GM12891 (cell line): ENCODE data around the gene SPEN.

ENCODE experiments used
- POLR2A ChIP-seq: IDR thresholded peaks from 2 replicates; pipeline ENCODE4 v1.6.1; 2011; ENCODE audit warnings: low read depth, low read length, control low read depth
- POLR2AphosphoS5 ChIP-seq: IDR thresholded peaks from 2 replicates; pipeline ENCODE4 v1.6.1; 2011; ENCODE audit warnings: low read depth, low read length, control low read depth
- POU2F2 ChIP-seq: IDR thresholded peaks from 2 replicates; pipeline ENCODE4 v1.6.1; 2011; ENCODE audit warnings: low read depth, mild to moderate bottlenecking, control low read depth, low read length, moderate library complexity
- TAF1 ChIP-seq: IDR thresholded peaks from 2 replicates; pipeline ENCODE4 v1.6.1; 2011; ENCODE audit warnings: low read depth, low read length, control low read depth

DNA sequence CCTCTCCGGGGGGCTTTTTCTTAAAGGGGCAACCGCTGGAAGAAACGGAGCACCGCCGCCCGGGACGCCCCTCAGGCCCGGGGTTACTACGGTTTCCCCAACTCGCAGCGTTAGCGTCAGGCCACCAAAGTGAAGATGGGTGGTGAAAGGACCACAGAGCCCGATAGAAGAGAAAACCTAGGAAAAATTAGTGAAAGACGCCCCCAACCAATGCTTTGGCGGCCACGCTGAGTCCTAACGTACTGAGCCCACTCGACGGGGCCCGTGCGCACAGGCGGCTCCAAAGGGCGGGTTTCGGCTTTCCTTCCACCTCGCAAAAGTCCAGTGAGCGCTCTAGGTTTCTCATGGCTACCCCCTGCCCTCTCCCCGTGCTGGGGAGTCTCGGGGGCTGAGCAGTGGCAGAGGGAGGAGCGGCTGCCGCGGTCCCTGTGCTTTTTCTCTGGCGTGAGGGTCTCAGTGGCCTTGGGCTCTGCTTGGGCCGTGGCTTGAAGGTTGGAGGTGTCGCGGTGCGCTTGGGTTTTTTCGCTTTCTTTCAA lies 12.2 kb upstream of the SPEN start:
- TF ChIP-seq TAF1 (no peak), POLR2AphosphoS5 (no peak; the same call in 1 of the 2 replicates), POLR2A (0 out of 2 replicates have a peak, but pooled peaks have one; percentile 17), POU2F2 (no peak)
